OCI-LY1 (cell line): ENCODE results near the gene GRB10.

Experiments used
- CTCF ChIP-seq: fragments of 200-600 bp; sonication (generic), shearing (Covaris generic); IDR thresholded peaks from 2 replicates; pipeline ENCODE4 v1.5.1; 2017; ENCODE audit warnings: mild to moderate bottlenecking, antibody characterized with exemption, low read length, moderate library complexity, mixed read lengths
- EZH2 ChIP-seq: fragments of 200-600 bp; sonication (generic), shearing (Covaris generic); IDR thresholded peaks from 2 replicates; pipeline ENCODE4 v1.8.0; 2017; ENCODE audit warnings: borderline replicate concordance, mixed run types, mild to moderate bottlenecking, antibody characterized with exemption, low read length, moderate library complexity, mixed read lengths

DNA sequence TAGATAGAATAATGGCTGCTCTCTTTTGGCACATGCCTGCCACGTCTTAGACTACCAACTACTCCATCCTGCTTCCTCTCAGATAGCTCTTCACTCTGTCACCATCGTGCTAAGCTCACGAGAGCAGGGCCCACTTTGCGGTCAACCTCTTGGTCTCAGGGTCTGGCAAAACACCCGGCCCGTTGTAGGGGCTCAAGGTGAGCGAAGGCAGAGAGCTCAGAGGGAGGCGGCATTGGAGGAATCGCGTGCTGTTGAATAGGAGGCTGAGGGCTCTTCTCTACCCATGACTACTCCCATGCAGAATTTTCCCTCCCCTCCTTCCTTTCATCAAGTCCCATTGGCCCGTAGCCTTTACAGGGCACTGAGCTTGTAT lies 116.6 kb downstream of the GRB10 start:
- TF ChIP-seq CTCF (no peak), EZH2 (no peak)
